Measurements from ENCODE around the gene FOXN3.

FOXN3 gene

GRCh38 chr14:89391123-89391522, 25.9 kb downstream of the FOXN3 start:
- Histone ChIP-seq H3K27me3 (ENCODE audit: low read depth, low read length) (no peaks in the 10 kb centered on the region), H3K36me3 (replicated peaks; ENCODE audit: low read depth, low read length) (no peaks in the 10 kb centered on the region), H4K20me1 (ENCODE audit: insufficient read depth, low read length) (peaks cover 51% of the 10 kb centered on the region), H3K9ac (ENCODE audit: low read length) (no peak overlapping the region), H2AFZ (ENCODE audit: low read depth, low read length) (no peak overlapping the region), H3K4me1 (ENCODE audit: low read length) (no peaks in the 10 kb centered on the region), H3K27ac (ENCODE audit: low read length) (no peak overlapping the region), H3K9me3 (ENCODE audit: insufficient read depth, low read length) (no peaks in the 10 kb centered on the region), H3K79me2 (ENCODE audit: low read length) (peaks cover 38% of the 10 kb centered on the region), H3K4me2 (ENCODE audit: low read length) (no peak overlapping the region), H3K4me3 (ENCODE audit: low read length) (no peak overlapping the region)
- TF ChIP-seq CTCF (IDR thresholded peaks at IDR 0.05; ENCODE audit: low read depth, low read length), result no peak
- no peak for TF ChIP-seq EZH2phosphoT487 (IDR thresholded peaks at IDR 0.05; ENCODE audit: low read depth)

- H3K27ac ChIP-seq (ENCODE audit: low read length), result no peak overlapping the region
- H3K79me2 ChIP-seq (ENCODE audit: low read length), result peaks cover 34% of the 10 kb centered on the region
- TF ChIP-seq CTCF (IDR thresholded peaks at IDR 0.05; ENCODE audit: low read depth, low read length) (no peak), EZH2phosphoT487 (IDR thresholded peaks at IDR 0.05; ENCODE audit: low read depth) (no peak)
Observed at GRCh38 chr14:89388853-89389252, 28.2 kb downstream of the FOXN3 start.

GRCh38 chr14:89387922-89388685, 28.9 kb downstream of the FOXN3 start:
- no peaks in the 10 kb centered on the region for H3K27me3 ChIP-seq (ENCODE audit: low read depth, low read length)
- no peak overlapping the region for H3K9ac ChIP-seq (ENCODE audit: low read length)
- no peak overlapping the region for H3K27ac ChIP-seq (ENCODE audit: low read length)
- H3K9me3 ChIP-seq (ENCODE audit: insufficient read depth, low read length), result no peaks in the 10 kb centered on the region
- peaks cover 31% of the 10 kb centered on the region for H3K79me2 ChIP-seq (ENCODE audit: low read length)
- no peaks in the 10 kb centered on the region for H3K36me3 ChIP-seq (replicated peaks; ENCODE audit: low read depth, low read length)
- H3K4me1 ChIP-seq (ENCODE audit: low read length), result peaks cover 21% of the 10 kb centered on the region
- no peak overlapping the region for H2AFZ ChIP-seq (ENCODE audit: low read depth, low read length)
- no peak for TF ChIP-seq CTCF (IDR thresholded peaks at IDR 0.05; ENCODE audit: low read depth, low read length)
- no peak overlapping the region for H3K4me2 ChIP-seq (ENCODE audit: low read length)
- peaks cover 60% of the 10 kb centered on the region for H4K20me1 ChIP-seq (ENCODE audit: insufficient read depth, low read length)
- no peak overlapping the region for H3K4me3 ChIP-seq (ENCODE audit: low read length)

More at GRCh38 chr14:89388853-89389252, 28.2 kb downstream of the FOXN3 start:
- Histone ChIP-seq H3K9me3 (ENCODE audit: insufficient read depth, low read length) (no peaks in the 10 kb centered on the region), H2AFZ (ENCODE audit: low read depth, low read length) (no peak overlapping the region), H3K9ac (ENCODE audit: low read length) (no peak overlapping the region), H3K4me2 (ENCODE audit: low read length) (no peak overlapping the region), H3K27me3 (ENCODE audit: low read depth, low read length) (no peaks in the 10 kb centered on the region), H3K36me3 (replicated peaks; ENCODE audit: low read depth, low read length) (no peaks in the 10 kb centered on the region), H3K4me3 (ENCODE audit: low read length) (no peak overlapping the region), H4K20me1 (ENCODE audit: insufficient read depth, low read length) (peaks cover 60% of the 10 kb centered on the region), H3K4me1 (ENCODE audit: low read length) (peaks cover 14% of the 10 kb centered on the region)

- peaks cover 30% of the 10 kb centered on the region for H3K79me2 ChIP-seq (ENCODE audit: low read length)
- peaks cover 23% of the 10 kb centered on the region for H3K4me1 ChIP-seq (ENCODE audit: low read length)
- H4K20me1 ChIP-seq (ENCODE audit: insufficient read depth, low read length), result peaks cover 65% of the 10 kb centered on the region
- no peaks in the 10 kb centered on the region; the same call in 1 of the 2 replicates for H3K27me3 ChIP-seq (ENCODE audit: low read depth, low read length)
- no peak overlapping the region for H3K4me3 ChIP-seq (ENCODE audit: low read length)
- no peak overlapping the region for H3K27ac ChIP-seq (ENCODE audit: low read length)
- H3K9me3 ChIP-seq (ENCODE audit: insufficient read depth, low read length), result no peaks in the 10 kb centered on the region
- TF ChIP-seq EZH2phosphoT487 (IDR thresholded peaks at IDR 0.05; ENCODE audit: low read depth), result no peak
- no peak for TF ChIP-seq CTCF (IDR thresholded peaks at IDR 0.05; ENCODE audit: low read depth, low read length)
- H3K4me2 ChIP-seq (ENCODE audit: low read length), result no peak overlapping the region
- no peaks in the 10 kb centered on the region for H3K36me3 ChIP-seq (replicated peaks; ENCODE audit: low read depth, low read length)
- no peak overlapping the region for H3K9ac ChIP-seq (ENCODE audit: low read length)
- no peak overlapping the region for H2AFZ ChIP-seq (ENCODE audit: low read depth, low read length)
Observed at GRCh38 chr14:89386212-89386886, 30.7 kb downstream of the FOXN3 start.

All from OCI-LY3 (cell line).